ENCODE data around the gene FANCC. TPM values are rescaled to one million over a fixed set of nuclear protein-coding genes. Genes with fewer than 3 reads are reported as not detected.

Gene FANCC
- total and polyA plus RNA-seq, 4 donors = 8.3 to 32.4 (median 11.5) TPM

- no peaks in the 10 kb centered on the region for H3K27me3 ChIP-seq (ENCODE audit: control insufficient read depth in 4 of 4, insufficient read depth in 4 of 4, low read length in 3 of 4)
- TF ChIP-seq EGR1 (IDR thresholded peaks at IDR 0.05; ENCODE audit: low read depth in 2 of 2) (no peak), FOXA2 (IDR thresholded peaks at IDR 0.05) (no peak), CTCF (IDR thresholded peaks at IDR 0.05; ENCODE audit: low read depth, low read length, missing input control) (no peak), ATF3 (IDR thresholded peaks at IDR 0.05) (no peak), REST (IDR thresholded peaks at IDR 0.05) (no peak), HNF4A (conservative IDR thresholded peaks at IDR 0.05) (no peak), SP1 (IDR thresholded peaks at IDR 0.05) (no peak), FOXA1 (IDR thresholded peaks at IDR 0.05) (no peak), JUND (IDR thresholded peaks at IDR 0.05) (no peak), RXRA (IDR thresholded peaks at IDR 0.05) (no peak), HNF4G (IDR thresholded peaks at IDR 0.05) (no peak), NR2F2 (IDR thresholded peaks at IDR 0.05) (no peak), TAF1 (conservative IDR thresholded peaks at IDR 0.05) (no peak), GABPA (IDR thresholded peaks at IDR 0.05 in 1 of 2, conservative IDR thresholded peaks at IDR 0.05 in 1 of 2) (no peak), ZBTB33 (IDR thresholded peaks at IDR 0.05) (no peak), MAX (IDR thresholded peaks at IDR 0.05) (no peak), RAD21 (IDR thresholded peaks at IDR 0.05) (no peak), YY1 (IDR thresholded peaks at IDR 0.05) (no peak)
- no peak for DNase-seq (ENCODE audit: low spot score)
- WGBS = 92% methylated on average over 7 of the region's 7 CpGs
- no peaks in the 10 kb centered on the region for H3K36me3 ChIP-seq (ENCODE audit: control insufficient read depth in 4 of 4, insufficient read depth in 3 of 4, low read depth in 1 of 4, low read length in 3 of 4)
- H3K27ac ChIP-seq (ENCODE audit: low read depth in 1 of 2, low read length in 2 of 2) = no peak overlapping the region
- H3K9me3 ChIP-seq (ENCODE audit: control insufficient read depth in 4 of 4, low read length in 3 of 4) = no peaks in the 10 kb centered on the region
- H3K4me1 ChIP-seq (ENCODE audit: control insufficient read depth in 4 of 4, insufficient read depth in 4 of 4, low read length in 3 of 4) = peaks cover 2 to 11% (median 11%) of the 10 kb centered on the region in 4 donors
- no peak overlapping the region for H3K4me3 ChIP-seq (ENCODE audit: low read depth in 1 of 3, low read length in 3 of 3)
- no peak overlapping the region for H3K9ac ChIP-seq (ENCODE audit: low read depth in 1 of 2, low read length in 2 of 2)
These were observed 90.6 kb downstream of the FANCC start for GRCh38 chr9:95226921-95227320.

Data from liver (tissue), 9 donors.